ENCODE results near the gene LEPROT. TPM values are rescaled to one million over a fixed set of nuclear protein-coding genes. Genes with fewer than 3 reads are reported as not detected.

LEPROT gene
- total and polyA plus RNA-seq, 12 donors = 26.2 to 55.5 (median 39.2) TPM

- no peak for ATAC-seq
- intact Hi-C loops (cut with DNase I) = no loop called here
- Histone ChIP-seq H3K4me3 (no peak overlapping the region), H3K36me3 (peaks cover 0 to 31% (median 0%) of the 10 kb centered on the region in 9 donors), H3K27ac (no peak overlapping the region), H3K4me1 (no peaks in the 10 kb centered on the region), H3K9me3 (no peaks in the 10 kb centered on the region), H3K27me3 (no peaks in the 10 kb centered on the region)
- DNase-seq = no peak
- 85 to 90% methylated on average over 3 of the region's 3 CpGs for WGBS, 2 donors
- no peak for TF ChIP-seq CTCF (IDR thresholded peaks at IDR 0.05)
Measured at GRCh38 chr1:65388908-65389695, 31.4 kb upstream of the LEPROT start.

GRCh38 chr1:65392497-65392896 lies 28.0 kb upstream of the LEPROT start:
- no peak overlapping the region for H3K27ac ChIP-seq
- DNase-seq = no peak
- intact Hi-C loops (cut with DNase I) = no loop called here
- no peaks in the 10 kb centered on the region for H3K9me3 ChIP-seq
- peaks cover 0 to 7% (median 0%) of the 10 kb centered on the region in 9 donors for H3K4me1 ChIP-seq
- 97 to 98% methylated on average over 7 of the region's 7 CpGs for WGBS, 2 donors
- H3K27me3 ChIP-seq = no peaks in the 10 kb centered on the region
- no peak for ATAC-seq
- TF ChIP-seq CTCF (IDR thresholded peaks at IDR 0.05) = no peak
- H3K4me3 ChIP-seq = no peak overlapping the region
- H3K36me3 ChIP-seq = peaks cover 0 to 41% (median 0%) of the 10 kb centered on the region in 9 donors

GRCh38 chr1:65393347-65393746 lies 27.1 kb upstream of the LEPROT start:
- ATAC-seq (no peak), DNase-seq (no peak)
- Histone ChIP-seq H3K4me3 (no peak overlapping the region), H3K4me1 (peaks cover 0 to 7% (median 0%) of the 10 kb centered on the region in 9 donors), H3K27ac (no peak overlapping the region), H3K9me3 (no peaks in the 10 kb centered on the region), H3K27me3 (no peaks in the 10 kb centered on the region), H3K36me3 (peaks cover 0 to 36% (median 0%) of the 10 kb centered on the region in 9 donors)
- intact Hi-C loops (cut with DNase I) = no loop called here
- 92 to 95% methylated on average over 2 of the region's 2 CpGs for WGBS, 2 donors
- no peak for TF ChIP-seq CTCF (IDR thresholded peaks at IDR 0.05)

- H3K27ac ChIP-seq = no peak overlapping the region
- no peak overlapping the region for H3K4me3 ChIP-seq
- H3K9me3 ChIP-seq = no peaks in the 10 kb centered on the region
- ATAC-seq = no peak
- intact Hi-C loops (cut with DNase I) = no loop called here
- no peak for TF ChIP-seq CTCF (IDR thresholded peaks at IDR 0.05)
- no peaks in the 10 kb centered on the region for H3K27me3 ChIP-seq
- peaks cover 0 to 7% (median 0%) of the 10 kb centered on the region in 9 donors for H3K4me1 ChIP-seq
- H3K36me3 ChIP-seq = peaks cover 0 to 30% (median 0%) of the 10 kb centered on the region in 9 donors
- DNase-seq = no peak
- WGBS, 2 donors = 71 to 82% methylated on average over 1 of the region's 1 CpG
Measured at GRCh38 chr1:65393928-65394327, 26.5 kb upstream of the LEPROT start.
